GM23248 (cell line): ENCODE results near the gene LRP2BP. TPM values are rescaled to one million over a fixed set of nuclear protein-coding genes. Genes with fewer than 3 reads are reported as not detected.

Experiments
- DNase-seq: peaks from one replicate; pipeline ENCODE4 v3.0.0-alpha.2; 2015
- H2AFZ ChIP-seq: fragments of 200-600 bp; sonication (generic); 2 replicates; pipeline ENCODE4 v1.6.1; 2016; ENCODE audit warnings: antibody characterized with exemption
- H3F3A ChIP-seq: fragments of 200-600 bp; sonication (generic); 2 replicates; pipeline ENCODE4 v1.6.1; 2016; ENCODE audit warnings: mild to moderate bottlenecking, antibody characterized with exemption, mixed run types; ENCODE audit not compliant: insufficient read depth
- H3K27ac ChIP-seq: fragments of 200-600 bp; sonication (generic); 2 replicates; pipeline ENCODE4 v1.5.1; 2016; ENCODE audit warnings: mild to moderate bottlenecking
- H3K27me3 ChIP-seq: fragments of 200-600 bp; sonication (generic); replicated peaks from 2 replicates; pipeline ENCODE4 v1.6.1; 2016; ENCODE audit warnings: mild to moderate bottlenecking; ENCODE audit not compliant: insufficient read depth
- H3K36me3 ChIP-seq: fragments of 200-600 bp; sonication (generic); 2 replicates; pipeline ENCODE4 v1.6.1; 2016; ENCODE audit warnings: low read depth, mild to moderate bottlenecking
- H3K4me1 ChIP-seq: fragments of 200-600 bp; sonication (generic); 2 replicates; pipeline ENCODE4 v1.6.1; 2016; ENCODE audit warnings: mild to moderate bottlenecking; ENCODE audit not compliant: insufficient read depth
- H3K4me2 ChIP-seq: fragments of 200-600 bp; sonication (generic); one replicate; pipeline ENCODE4 v1.6.1; 2016; ENCODE audit warnings: mild to moderate bottlenecking; ENCODE audit not compliant: unreplicated experiment
- H3K4me3 ChIP-seq: fragments of 200-600 bp; sonication (generic); 2 replicates; pipeline ENCODE4 v1.5.1; 2016; ENCODE audit warnings: mild to moderate bottlenecking
- H3K79me2 ChIP-seq: fragments of 200-600 bp; sonication (generic); 2 replicates; pipeline ENCODE4 v1.6.1; 2016; ENCODE audit warnings: mild to moderate bottlenecking; ENCODE audit not compliant: insufficient read depth
- H3K9ac ChIP-seq: fragments of 200-600 bp; sonication (generic); 2 replicates; pipeline ENCODE4 v1.6.1; 2016; ENCODE audit warnings: mild to moderate bottlenecking
- H3K9me2 ChIP-seq: fragments of 200-600 bp; sonication (generic); 2 replicates; pipeline ENCODE4 v1.6.1; 2016; ENCODE audit warnings: mixed run types, mild to moderate bottlenecking, moderate library complexity; ENCODE audit not compliant: insufficient read depth
- H3K9me3 ChIP-seq: fragments of 200-600 bp; sonication (generic); one replicate; pipeline ENCODE4 v1.6.1; 2017; ENCODE audit warnings: low read depth
- H4K20me1 ChIP-seq: fragments of 200-600 bp; sonication (generic); 2 replicates; pipeline ENCODE4 v1.6.0; 2016; ENCODE audit not compliant: insufficient read depth
- EZH2 ChIP-seq: fragments of 200-600 bp; sonication (generic); IDR thresholded peaks from 2 replicates; pipeline ENCODE4 v1.6.1; 2018; ENCODE audit warnings: antibody characterized with exemption, mild to moderate bottlenecking; ENCODE audit not compliant: insufficient read depth, poor library complexity, severe bottlenecking
- EZH2phosphoT487 ChIP-seq: fragments of 200-600 bp; sonication (generic); IDR thresholded peaks from 2 replicates; pipeline ENCODE4 v1.6.1; 2018; ENCODE audit warnings: antibody characterized with exemption, moderate library complexity, mild to moderate bottlenecking, low read depth; ENCODE audit not compliant: insufficient read depth
- WGBS, 2 experiments: methylation state at CpG; one replicate each; pipeline ENCODE4 v1.1.6; 2015 to 2017; ENCODE audit warnings: low lambda C conversion rate in 2 of 2, low coverage in 1 of 2; ENCODE audit errors: missing lambda C conversion rate in 2 of 2; 5-methylcytosine and 5-hydroxymethylcytosine counted together
- in situ Hi-C: fragments of 300-500 bp; cut with MboI; formaldehyde crosslinking; loops from 2 replicates; pipeline ENCODE4 v1.15.0; 2020
- polyA plus RNA-seq: library from polyadenylated mRNA; unstranded; fragments of >200 nt; fragmentation: Nextera tagmentation; extraction: Ambion mirVana; gene quantifications from 2 replicates; pipeline ENCODE4 v1.2.1, GENCODE V29; 2016
- total RNA-seq: library from RNA; depleted of rRNA; stranded (reverse); fragments of >200 nt; shearing (Covaris generic); gene quantifications from 2 replicates; pipeline ENCODE4 v1.2.3, GENCODE V29; 2014

LRP2BP gene
- total and polyA plus RNA-seq, 2 experiments from 2014 or later = 0.76 TPM; not detected in 1

DNA sequence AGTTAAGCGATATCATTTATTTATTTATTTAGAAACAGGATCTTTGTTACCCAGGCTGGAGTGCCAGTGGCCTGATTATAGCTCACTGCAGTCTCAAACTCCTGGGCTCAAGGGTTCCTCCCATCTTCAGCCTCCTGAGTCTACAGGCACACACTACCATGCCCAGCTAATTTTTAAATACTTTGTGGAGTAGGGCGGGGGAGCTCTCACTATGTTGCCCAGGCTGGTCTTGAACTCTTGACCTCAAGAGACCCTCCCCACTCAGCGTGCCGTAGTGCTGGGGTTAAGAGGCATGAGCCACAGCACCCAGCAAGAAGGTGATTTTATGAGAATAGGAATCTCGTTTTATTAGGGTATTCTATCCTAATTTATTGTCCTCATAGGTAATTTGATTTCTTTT lies 33.9 kb upstream of the LRP2BP start:
- Histone ChIP-seq H4K20me1 (no peaks in the 10 kb centered on the region), H3K27me3 (no peaks in the 10 kb centered on the region), H3F3A (no peaks in the 10 kb centered on the region), H2AFZ (no peak overlapping the region), H3K36me3 (no peaks in the 10 kb centered on the region), H3K4me3 (no peak overlapping the region), H3K9ac (no peak overlapping the region), H3K79me2 (peaks cover 7% of the 10 kb centered on the region), H3K4me2 (no peak overlapping the region), H3K4me1 (peaks cover 5% of the 10 kb centered on the region; the same call in 1 of the 2 replicates), H3K27ac (no peak overlapping the region), H3K9me2 (no peaks in the 10 kb centered on the region), H3K9me3 (no peaks in the 10 kb centered on the region)
- TF ChIP-seq EZH2phosphoT487 = no peak
- TF ChIP-seq EZH2 = no peak
- in situ Hi-C loops = no loop called here
- DNase-seq = no peak
- 48 to 49% methylated on average over 5 of the region's 5 CpGs for WGBS, 2 experiments

DNA sequence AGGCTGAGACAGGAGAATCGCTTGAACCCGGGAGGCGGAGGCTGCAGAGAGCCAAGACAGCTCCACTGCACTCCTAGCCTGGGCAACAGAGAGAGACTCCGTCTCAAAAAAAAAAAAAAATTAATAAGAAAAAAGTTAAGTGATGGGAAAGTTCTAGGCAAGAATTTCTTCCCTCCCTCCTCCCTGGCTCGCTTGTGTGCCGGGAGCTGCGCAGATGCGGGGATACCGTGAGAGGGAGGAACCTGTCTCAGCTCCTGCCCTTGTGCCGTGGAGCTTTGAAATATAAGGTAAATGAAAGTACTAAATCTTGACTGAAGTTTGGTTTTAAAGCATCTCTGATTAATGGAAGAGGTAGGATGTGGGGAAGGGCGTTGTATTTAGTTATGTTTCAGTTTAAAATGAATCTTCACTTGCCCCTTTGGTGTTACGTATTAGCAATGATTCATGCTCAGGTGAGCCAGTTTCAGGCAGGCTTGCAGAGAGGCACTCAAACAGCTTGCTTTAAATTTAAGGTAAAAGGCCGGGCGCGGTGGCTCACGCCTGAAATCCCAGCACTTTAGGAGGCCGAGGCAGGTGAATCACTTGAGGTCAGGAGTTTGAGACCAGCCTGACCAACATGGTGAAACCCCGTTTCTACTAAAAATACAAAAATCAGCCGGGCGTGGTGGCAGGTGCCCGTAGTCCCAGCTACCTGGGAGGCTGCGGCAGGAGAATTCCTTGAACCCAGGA lies 31.4 kb upstream of the LRP2BP start:
- no peaks in the 10 kb centered on the region for H3K36me3 ChIP-seq
- H2AFZ ChIP-seq = no peak overlapping the region
- no peak for DNase-seq
- peaks cover 8% of the 10 kb centered on the region for H3F3A ChIP-seq
- H3K9me3 ChIP-seq = no peaks in the 10 kb centered on the region
- no peak overlapping the region for H3K27ac ChIP-seq
- no peak overlapping the region for H3K9ac ChIP-seq
- H3K4me3 ChIP-seq = no peak overlapping the region
- H3K9me2 ChIP-seq = no peaks in the 10 kb centered on the region
- peaks cover 26% of the 10 kb centered on the region for H3K79me2 ChIP-seq
- H3K4me2 ChIP-seq = no peak overlapping the region
- TF ChIP-seq EZH2phosphoT487 (no peak), EZH2 (no peak)
- in situ Hi-C loops = no loop called here
- H4K20me1 ChIP-seq = no peaks in the 10 kb centered on the region; the same call in 1 of the 2 replicates
- H3K4me1 ChIP-seq = peaks cover 13% of the 10 kb centered on the region
- WGBS, 2 experiments = 85% methylated on average over 22 of the region's 22 CpGs
- no peaks in the 10 kb centered on the region for H3K27me3 ChIP-seq

DNA sequence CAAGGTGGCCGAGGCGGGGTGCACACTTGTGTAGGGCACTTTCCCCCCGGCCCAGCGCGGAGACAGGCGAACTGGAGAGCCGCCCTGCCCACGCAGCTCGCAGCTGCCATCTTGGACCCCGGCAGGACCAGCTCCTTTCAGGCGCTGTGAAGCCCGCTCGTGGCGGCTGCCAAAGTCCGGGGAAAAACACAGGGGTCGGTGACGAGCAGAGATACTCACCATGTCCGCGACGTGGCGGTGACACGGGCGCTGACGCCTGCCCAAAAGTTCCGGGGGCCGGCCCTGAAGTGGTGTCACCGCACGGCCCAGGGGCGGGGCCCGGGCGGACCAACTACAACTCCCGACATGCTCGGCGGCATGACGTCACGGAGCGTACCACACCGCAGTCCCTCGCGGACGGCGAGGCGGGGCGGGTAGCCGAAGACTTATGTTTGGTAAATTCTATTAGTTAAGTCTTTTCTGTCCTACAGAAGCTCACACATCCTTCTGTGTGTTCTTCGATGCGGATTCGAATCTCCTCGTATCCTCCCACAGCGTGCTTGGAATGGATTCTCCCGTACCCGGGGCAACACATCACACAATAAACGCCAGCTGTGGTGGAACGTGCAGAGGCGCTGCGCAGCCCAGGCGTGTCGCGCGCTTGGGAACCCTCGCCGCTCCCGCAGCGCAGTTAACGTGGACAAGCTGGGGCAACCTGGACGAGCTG lies 30.1 kb upstream of the LRP2BP start, which contains the start of gene UFSP2:
UFSP2 (minus strand) TSS at position 318 of the 706 bp plus-strand sequence; CDS start at position 222, 96 bp downstream.
- Histone ChIP-seq H3K4me2 (peak within 1 kb of the TSS; percentile 97), H3K4me1 (peaks cover 22% of the 10 kb centered on the region), H4K20me1 (no peaks in the 10 kb centered on the region; the same call in 1 of the 2 replicates), H2AFZ (peak within 1 kb of the TSS; percentile 98), H3K36me3 (no peaks in the 10 kb centered on the region), H3K27me3 (no peaks in the 10 kb centered on the region), H3K9ac (peak within 1 kb of the TSS; percentile 94), H3F3A (peaks cover 16% of the 10 kb centered on the region), H3K79me2 (peaks cover 26% of the 10 kb centered on the region), H3K9me3 (no peaks in the 10 kb centered on the region), H3K9me2 (no peaks in the 10 kb centered on the region), H3K4me3 (peak within 1 kb of the TSS; percentile 91), H3K27ac (peak within 1 kb of the TSS; percentile 91)
- TF ChIP-seq EZH2phosphoT487 = no peak
- TF ChIP-seq EZH2 = no peak
- in situ Hi-C loops = no loop called here
- 1% methylated on average over 36 to 66 of the region's 66 CpGs for WGBS, 2 experiments
- peak; percentile 95 for DNase-seq

DNA sequence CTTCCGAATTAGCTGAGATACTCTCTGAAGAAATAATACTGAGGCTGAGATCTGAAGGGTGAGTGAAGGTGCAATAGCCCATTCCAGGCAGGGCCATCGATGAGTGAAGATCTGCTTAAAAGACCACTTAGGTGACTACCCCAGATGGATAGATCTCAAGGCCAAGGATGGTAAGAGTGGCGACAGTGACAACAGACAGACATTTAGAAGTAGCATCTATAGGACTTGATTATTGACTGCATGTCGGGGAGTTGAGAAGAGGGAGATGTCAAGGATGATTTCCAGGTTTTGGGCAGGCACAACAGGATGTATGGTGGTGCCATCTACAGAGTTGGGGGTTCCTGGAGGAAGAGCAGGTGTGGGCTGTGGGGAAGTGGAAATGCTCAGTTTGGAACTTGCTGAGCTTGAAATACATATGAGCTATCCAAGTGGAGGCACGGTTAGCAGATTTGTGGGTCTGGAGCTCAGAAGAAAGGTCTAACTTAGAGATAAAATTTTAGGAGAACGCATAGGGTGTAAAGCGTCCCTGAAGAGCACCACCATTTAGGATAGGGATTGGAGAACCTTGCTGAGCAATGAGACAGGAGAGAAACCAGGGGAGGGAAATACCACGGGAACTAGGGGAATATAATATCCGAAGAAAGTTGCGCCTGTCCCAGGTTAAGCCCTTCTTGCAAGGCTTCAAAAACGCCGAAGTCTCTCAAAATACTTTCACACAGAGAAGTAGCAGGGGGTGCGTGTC lies 29.4 kb upstream of the LRP2BP start:
- Histone ChIP-seq H3K36me3 (no peaks in the 10 kb centered on the region), H4K20me1 (no peaks in the 10 kb centered on the region; the same call in 1 of the 2 replicates), H3K9me3 (no peaks in the 10 kb centered on the region), H3K79me2 (peaks cover 26% of the 10 kb centered on the region), H3K4me2 (peak overlapping the region; percentile 97), H3K27me3 (no peaks in the 10 kb centered on the region), H3K4me3 (peak overlapping the region; percentile 91), H3K27ac (peak overlapping the region; percentile 91), H3F3A (peaks cover 16% of the 10 kb centered on the region), H3K9ac (peak overlapping the region; percentile 94), H3K9me2 (no peaks in the 10 kb centered on the region), H3K4me1 (peaks cover 22% of the 10 kb centered on the region), H2AFZ (peak overlapping the region; percentile 98)
- TF ChIP-seq EZH2phosphoT487 (no peak), EZH2 (no peak)
- WGBS, 2 experiments = 19 to 20% methylated on average over 12 to 13 of the region's 13 CpGs
- in situ Hi-C loops = no loop called here
- DNase-seq = no peak
